Measurements from ENCODE around the gene LEPROT. TPM values are rescaled to one million over a fixed set of nuclear protein-coding genes. Genes with fewer than 3 reads are reported as not detected.

Gene LEPROT
- total and polyA plus RNA-seq, 2 donors from 2014 or later = 67.6 to 160 TPM

DNA sequence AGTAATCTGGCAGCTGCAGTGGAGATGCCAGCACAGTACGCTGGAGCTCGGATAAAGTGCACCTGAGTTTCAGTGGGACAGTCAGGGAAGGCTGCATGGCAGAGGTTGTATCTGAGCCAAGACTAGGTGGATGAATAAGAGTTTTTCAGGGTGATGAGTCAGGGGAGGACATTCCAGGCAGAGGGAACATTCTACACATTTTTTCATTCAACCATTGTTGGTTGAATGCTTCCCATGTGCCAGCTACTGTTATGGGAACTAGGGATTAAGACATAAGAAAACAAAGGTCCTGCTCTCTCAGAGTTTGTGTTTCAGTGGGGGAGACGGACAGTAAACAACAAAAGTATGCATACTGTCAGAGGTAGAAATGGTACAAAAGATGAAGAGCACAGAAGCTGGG is 5.2 kb downstream of the LEPROT start:
- Histone ChIP-seq H3K36me3 (ENCODE audit: control insufficient read depth in 2 of 3, insufficient read depth in 3 of 3, low read length in 3 of 3) (peaks cover 9 to 22% (median 18%) of the 10 kb centered on the region in 3 donors), H3K9ac (ENCODE audit: low read length in 3 of 3) (no peak overlapping the region), H3K4me3 (ENCODE audit: low read length in 3 of 3) (no peak overlapping the region), H3K27me3 (ENCODE audit: control insufficient read depth, insufficient read depth, low read length) (no peaks in the 10 kb centered on the region), H3K4me1 (ENCODE audit: control insufficient read depth in 2 of 3, insufficient read depth in 2 of 3, low read depth in 1 of 3, low read length in 3 of 3) (peaks cover 6 to 24% (median 16%) of the 10 kb centered on the region in 3 donors), H3K9me3 (ENCODE audit: control insufficient read depth in 2 of 3, insufficient read depth in 1 of 3, low read length in 3 of 3) (no peaks in the 10 kb centered on the region), H3K27ac (ENCODE audit: low read depth in 2 of 2, low read length in 2 of 2) (peak overlapping the region in 1 of 2 donors; percentile 57)
- FAIRE-seq = no peak
- intact Hi-C loops (cut with DNase I) = no loop called here
- DNase-seq = no peak
- TF ChIP-seq, protein P1, sequence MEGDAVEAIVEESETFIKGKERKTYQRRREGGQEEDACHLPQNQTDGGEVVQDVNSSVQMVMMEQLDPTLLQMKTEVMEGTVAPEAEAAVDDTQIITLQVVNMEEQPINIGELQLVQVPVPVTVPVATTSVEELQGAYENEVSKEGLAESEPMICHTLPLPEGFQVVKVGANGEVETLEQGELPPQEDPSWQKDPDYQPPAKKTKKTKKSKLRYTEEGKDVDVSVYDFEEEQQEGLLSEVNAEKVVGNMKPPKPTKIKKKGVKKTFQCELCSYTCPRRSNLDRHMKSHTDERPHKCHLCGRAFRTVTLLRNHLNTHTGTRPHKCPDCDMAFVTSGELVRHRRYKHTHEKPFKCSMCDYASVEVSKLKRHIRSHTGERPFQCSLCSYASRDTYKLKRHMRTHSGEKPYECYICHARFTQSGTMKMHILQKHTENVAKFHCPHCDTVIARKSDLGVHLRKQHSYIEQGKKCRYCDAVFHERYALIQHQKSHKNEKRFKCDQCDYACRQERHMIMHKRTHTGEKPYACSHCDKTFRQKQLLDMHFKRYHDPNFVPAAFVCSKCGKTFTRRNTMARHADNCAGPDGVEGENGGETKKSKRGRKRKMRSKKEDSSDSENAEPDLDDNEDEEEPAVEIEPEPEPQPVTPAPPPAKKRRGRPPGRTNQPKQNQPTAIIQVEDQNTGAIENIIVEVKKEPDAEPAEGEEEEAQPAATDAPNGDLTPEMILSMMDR (IDR thresholded peaks at IDR 0.05; ENCODE audit: borderline replicate concordance, extremely low read depth, insufficient read depth) = no peak

DNA sequence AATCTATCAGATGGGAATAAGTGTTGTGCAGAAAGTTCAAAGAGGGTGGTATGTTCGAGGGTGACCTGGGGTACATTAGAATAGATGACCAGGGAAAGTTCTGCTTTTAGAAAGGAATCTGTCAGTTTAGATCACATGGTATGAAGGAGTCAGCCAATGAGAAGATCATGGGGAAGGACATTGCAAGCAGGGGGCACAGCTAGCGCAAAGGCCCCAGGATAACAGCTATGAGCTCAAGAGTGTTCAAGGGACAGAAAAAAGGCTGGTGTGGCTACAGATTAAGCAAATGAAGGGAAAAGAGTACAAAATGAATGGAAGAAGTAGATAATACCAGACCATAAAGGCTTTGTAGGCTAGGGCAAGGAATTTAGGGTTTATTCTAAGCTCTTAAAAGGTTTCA is 8.6 kb downstream of the LEPROT start:
- FAIRE-seq (no peak), DNase-seq (no peak)
- intact Hi-C loops (cut with DNase I) = no loop called here
- H3K9me3 ChIP-seq (ENCODE audit: control insufficient read depth in 2 of 3, insufficient read depth in 1 of 3, low read length in 3 of 3) = no peaks in the 10 kb centered on the region
- TF ChIP-seq, protein P1 (IDR thresholded peaks at IDR 0.05; ENCODE audit: borderline replicate concordance, extremely low read depth, insufficient read depth) = no peak
- H3K27ac ChIP-seq (ENCODE audit: low read depth in 2 of 2, low read length in 2 of 2) = no peak overlapping the region
- H3K4me1 ChIP-seq (ENCODE audit: control insufficient read depth in 2 of 3, insufficient read depth in 2 of 3, low read depth in 1 of 3, low read length in 3 of 3) = peaks cover 0 to 3% (median 0%) of the 10 kb centered on the region in 3 donors
- no peaks in the 10 kb centered on the region for H3K27me3 ChIP-seq (ENCODE audit: control insufficient read depth, insufficient read depth, low read length)
- no peak overlapping the region for H3K9ac ChIP-seq (ENCODE audit: low read length in 3 of 3)
- peaks cover 9 to 33% (median 27%) of the 10 kb centered on the region in 3 donors for H3K36me3 ChIP-seq (ENCODE audit: control insufficient read depth in 2 of 3, insufficient read depth in 3 of 3, low read length in 3 of 3)
- no peak overlapping the region for H3K4me3 ChIP-seq (ENCODE audit: low read length in 3 of 3)

DNA sequence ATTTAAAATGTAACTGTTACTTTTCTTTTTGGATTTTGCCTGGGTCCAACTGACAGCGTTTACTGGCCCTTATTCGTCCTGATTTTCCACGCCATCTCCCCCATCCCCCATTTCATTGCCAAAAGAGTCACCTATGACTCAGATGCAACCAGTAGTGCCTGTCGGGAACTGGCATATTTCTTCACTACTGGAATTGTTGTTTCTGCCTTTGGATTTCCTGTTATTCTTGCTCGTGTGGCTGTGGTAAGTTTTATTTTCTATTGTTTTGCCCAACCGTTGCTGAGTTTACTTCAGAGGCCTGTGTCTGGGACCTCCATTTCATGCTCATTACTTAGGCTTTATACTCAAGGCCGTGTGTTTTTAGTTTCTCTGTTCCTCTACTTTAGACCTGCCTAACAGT is 9.3 kb downstream of the LEPROT start:
- FAIRE-seq = no peak
- intact Hi-C loops (cut with DNase I) = no loop called here
- no peak for DNase-seq
- TF ChIP-seq, protein P1 (IDR thresholded peaks at IDR 0.05; ENCODE audit: borderline replicate concordance, extremely low read depth, insufficient read depth) = no peak
- H3K27ac ChIP-seq (ENCODE audit: low read depth in 2 of 2, low read length in 2 of 2) = peak overlapping the region; percentile 7 to 70
- no peaks in the 10 kb centered on the region for H3K9me3 ChIP-seq (ENCODE audit: control insufficient read depth in 2 of 3, insufficient read depth in 1 of 3, low read length in 3 of 3)
- H3K4me3 ChIP-seq (ENCODE audit: low read length in 3 of 3) = no peak overlapping the region
- peaks cover 9 to 33% (median 31%) of the 10 kb centered on the region in 3 donors for H3K36me3 ChIP-seq (ENCODE audit: control insufficient read depth in 2 of 3, insufficient read depth in 3 of 3, low read length in 3 of 3)
- H3K27me3 ChIP-seq (ENCODE audit: control insufficient read depth, insufficient read depth, low read length) = no peaks in the 10 kb centered on the region
- H3K4me1 ChIP-seq (ENCODE audit: control insufficient read depth in 2 of 3, insufficient read depth in 2 of 3, low read depth in 1 of 3, low read length in 3 of 3) = no peaks in the 10 kb centered on the region
- peak overlapping the region in 1 of 3 donors; percentile 10 for H3K9ac ChIP-seq (ENCODE audit: low read length in 3 of 3)

All from kidney (tissue), 14 donors.